WERI-Rb-1 (cell line): Measurements from ENCODE around the gene SLC22A23.
A peak's percentile ranks its signal among the peaks of the same experiment; 100 is the strongest.

ENCODE experiments used
- DNase-seq: peaks from one replicate; pipeline ENCODE4 v3.0.0-alpha.2; 2020
- H3K27ac ChIP-seq: fragments of 250-450 bp; sonication (Bioruptor Pico); 2 replicates; pipeline ENCODE4 v1.5.1; 2020; ENCODE audit warnings: mild to moderate bottlenecking, moderate library complexity
- H3K27me3 ChIP-seq: fragments of 250-450 bp; sonication (Bioruptor Pico); 2 replicates; pipeline ENCODE4 v1.5.1; 2021; ENCODE audit warnings: mild to moderate bottlenecking, low read depth, moderate library complexity; ENCODE audit not compliant: insufficient read depth, severe bottlenecking
- H3K36me3 ChIP-seq: fragments of 250-450 bp; sonication (Bioruptor Pico); 2 replicates; pipeline ENCODE4 v1.5.1; 2020; ENCODE audit warnings: mild to moderate bottlenecking, moderate library complexity
- H3K4me3 ChIP-seq: 2 replicates; pipeline ENCODE4 v1.5.1; 2011; ENCODE audit warnings: low read depth, mild to moderate bottlenecking, control low read depth, low read length
- H3K9me3 ChIP-seq: fragments of 250-450 bp; sonication (Bioruptor Pico); 2 replicates; pipeline ENCODE4 v1.5.1; 2021; ENCODE audit warnings: mild to moderate bottlenecking, moderate library complexity; ENCODE audit not compliant: severe bottlenecking
- CTCF ChIP-seq: IDR thresholded peaks from 2 replicates; pipeline ENCODE4 v1.5.1; 2011; ENCODE audit warnings: low read depth, mild to moderate bottlenecking, control low read depth, inconsistent platforms, low read length

SLC22A23 gene

DNA sequence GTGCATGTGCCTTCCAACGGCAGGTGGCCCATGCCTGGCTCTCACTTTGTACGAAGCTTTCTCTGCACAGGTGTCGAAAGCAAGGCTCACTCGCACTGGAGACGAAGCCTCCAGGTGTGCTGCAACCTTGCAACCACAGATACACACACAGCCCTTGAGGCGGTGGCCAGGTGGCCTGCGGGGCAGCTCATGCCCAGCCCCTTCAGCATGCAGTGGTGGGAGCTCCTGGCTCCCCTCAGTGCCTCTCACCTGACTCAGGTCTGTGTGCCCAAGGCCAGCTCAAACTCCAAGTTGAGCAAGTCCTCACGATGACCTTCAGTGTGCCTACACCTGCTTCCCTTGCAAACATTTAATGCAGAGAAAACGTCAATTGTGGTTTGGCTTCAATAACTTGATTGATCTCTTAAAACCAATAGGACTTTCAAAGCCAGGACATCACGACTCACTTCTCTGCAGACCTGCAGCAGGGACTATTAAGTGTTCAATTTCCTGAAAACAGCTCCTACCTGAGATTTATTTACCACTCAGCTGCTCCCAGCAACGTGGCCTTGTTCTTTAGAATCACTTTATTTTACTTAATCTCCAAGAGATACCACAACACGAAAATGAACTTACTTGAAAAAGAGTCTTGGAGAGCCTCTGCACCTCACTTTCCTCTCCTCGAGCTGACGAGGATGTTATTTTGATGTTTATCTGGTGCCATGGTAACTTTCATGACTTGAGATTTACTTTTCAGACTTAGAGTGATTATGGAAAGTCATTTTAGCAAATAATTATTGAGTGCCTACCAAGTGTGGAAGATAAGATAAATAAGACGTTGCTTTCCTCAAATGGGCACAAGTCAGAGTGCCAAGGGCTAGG, 86.3 kb downstream of the SLC22A23 start:
- no peak for DNase-seq
- no peak overlapping the region for H3K27ac ChIP-seq
- H3K9me3 ChIP-seq = no peaks in the 10 kb centered on the region
- H3K27me3 ChIP-seq = no peaks in the 10 kb centered on the region
- no peaks in the 10 kb centered on the region; the same call in 1 of the 2 replicates for H3K36me3 ChIP-seq
- TF ChIP-seq CTCF = no peak
- H3K4me3 ChIP-seq = no peak overlapping the region

GRCh38 chr6:3369985-3370360, 86.9 kb downstream of the SLC22A23 start:
- Histone ChIP-seq H3K9me3 (no peaks in the 10 kb centered on the region), H3K27ac (no peak overlapping the region), H3K27me3 (no peaks in the 10 kb centered on the region), H3K36me3 (no peaks in the 10 kb centered on the region; the same call in 1 of the 2 replicates), H3K4me3 (no peak overlapping the region)
- no peak for DNase-seq
- TF ChIP-seq CTCF = no peak

DNA sequence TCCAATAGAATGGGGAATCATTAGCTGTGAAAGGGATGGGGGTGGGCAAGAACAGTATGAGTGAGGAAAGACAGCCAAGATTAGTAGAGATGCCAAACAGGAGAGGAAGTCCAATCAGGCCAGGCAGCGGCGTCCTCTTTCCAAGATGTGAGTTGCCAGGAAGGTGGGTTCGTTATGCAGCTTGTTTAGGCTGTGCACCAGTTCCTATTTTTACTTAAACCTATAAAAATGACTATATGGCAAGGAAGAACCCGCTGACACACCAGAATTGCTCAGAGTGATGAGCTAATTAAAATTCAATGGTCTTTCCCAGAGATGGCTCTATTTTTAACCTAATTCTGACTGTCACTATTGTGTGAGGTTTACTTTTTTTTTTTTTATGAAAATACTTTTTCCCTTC, 88.2 kb downstream of the SLC22A23 start:
- Histone ChIP-seq H3K9me3 (no peaks in the 10 kb centered on the region), H3K4me3 (no peak overlapping the region), H3K27ac (no peak overlapping the region), H3K27me3 (no peaks in the 10 kb centered on the region), H3K36me3 (no peaks in the 10 kb centered on the region; the same call in 1 of the 2 replicates)
- DNase-seq = no peak
- no peak for TF ChIP-seq CTCF

GRCh38 chr6:3367630-3368029, 89.2 kb downstream of the SLC22A23 start:
- H3K4me3 ChIP-seq = no peak overlapping the region
- H3K27me3 ChIP-seq = no peaks in the 10 kb centered on the region
- peaks cover 3% of the 10 kb centered on the region; the same call in 1 of the 2 replicates for H3K36me3 ChIP-seq
- TF ChIP-seq CTCF = no peak
- H3K27ac ChIP-seq = peak overlapping the region; percentile 71
- DNase-seq = no peak
- H3K9me3 ChIP-seq = no peaks in the 10 kb centered on the region

DNA sequence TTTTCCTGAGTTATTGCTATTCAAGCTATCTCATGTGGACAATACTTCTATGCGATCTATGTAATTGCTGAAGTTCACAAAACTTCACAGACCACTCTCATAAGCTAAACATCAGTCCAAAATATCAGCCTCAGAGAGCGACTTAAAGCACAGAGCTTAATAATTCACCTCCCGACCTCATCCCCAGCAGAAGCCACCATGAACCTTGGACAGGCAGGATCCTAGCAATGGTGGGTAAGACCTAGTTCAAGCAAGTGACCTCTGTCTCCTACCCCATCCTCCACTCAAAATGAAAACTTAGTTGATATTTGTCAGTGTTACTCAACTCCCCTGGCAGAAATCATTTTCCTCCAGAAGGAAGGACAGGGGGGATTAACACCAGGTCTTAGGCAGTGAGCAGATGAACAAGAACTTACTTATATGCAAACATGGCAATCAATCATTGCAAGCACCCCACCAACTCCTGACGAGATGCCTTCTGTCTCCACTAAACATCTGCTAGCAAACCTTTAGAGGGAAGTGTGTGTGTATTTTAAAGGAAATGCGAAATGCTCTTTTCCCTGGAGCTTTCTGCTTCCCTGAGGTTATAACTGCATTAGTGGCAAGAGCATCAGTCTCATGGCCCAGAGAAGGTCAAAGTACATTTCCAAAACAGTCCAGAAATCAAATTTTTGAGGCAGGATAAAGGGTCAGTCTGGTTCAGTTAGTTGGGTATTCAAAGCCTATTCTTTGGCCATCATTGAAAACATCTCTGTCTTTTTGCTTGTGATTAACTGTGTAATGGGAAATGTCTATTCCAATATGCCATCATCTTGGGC, 90.0 kb downstream of the SLC22A23 start:
- Histone ChIP-seq H3K4me3 (no peak overlapping the region), H3K9me3 (no peaks in the 10 kb centered on the region), H3K27me3 (no peaks in the 10 kb centered on the region), H3K36me3 (peaks cover 3% of the 10 kb centered on the region), H3K27ac (peak overlapping the region; percentile 71)
- DNase-seq = peak; percentile 78
- no peak for TF ChIP-seq CTCF
